ENCODE data around the gene TEX35. TPM values are rescaled to one million over a fixed set of nuclear protein-coding genes. Genes with fewer than 3 reads are reported as not detected.

The TEX35 gene
- total RNA-seq, 4 donors from 2014 or later = not detected

DNA sequence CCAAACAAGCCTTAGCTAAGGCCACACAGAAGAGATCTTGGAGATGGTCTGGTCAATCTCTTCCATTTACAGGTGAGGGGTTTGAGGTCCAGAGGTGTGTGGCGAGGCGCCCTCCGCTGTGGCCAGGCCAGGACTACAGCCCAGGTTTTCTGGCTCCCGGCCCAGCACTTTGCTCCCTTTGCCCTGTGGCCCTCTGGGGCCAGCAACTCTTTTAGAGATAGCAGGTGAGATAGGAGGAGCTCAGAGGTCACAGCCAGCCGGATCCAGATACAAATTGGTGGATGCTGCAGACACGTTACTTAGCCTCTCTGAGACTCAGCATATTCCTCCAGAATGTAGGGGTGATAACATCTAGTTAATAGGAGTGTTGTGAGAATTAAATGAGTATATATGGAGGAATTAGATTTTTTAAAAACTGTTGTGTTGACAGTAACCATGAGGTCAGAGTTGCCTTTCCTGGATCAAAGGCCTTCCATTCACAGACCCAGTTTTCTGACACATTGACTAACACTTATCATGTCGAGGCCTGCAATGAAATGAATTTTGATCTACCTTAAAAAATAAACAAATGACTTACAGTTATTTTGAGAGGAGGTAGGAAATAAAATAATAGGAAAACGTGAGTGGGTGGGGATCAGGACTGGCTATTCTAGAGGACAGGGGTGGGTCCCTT lies 16.6 kb downstream of the TEX35 start:
- TF ChIP-seq, protein P1, sequence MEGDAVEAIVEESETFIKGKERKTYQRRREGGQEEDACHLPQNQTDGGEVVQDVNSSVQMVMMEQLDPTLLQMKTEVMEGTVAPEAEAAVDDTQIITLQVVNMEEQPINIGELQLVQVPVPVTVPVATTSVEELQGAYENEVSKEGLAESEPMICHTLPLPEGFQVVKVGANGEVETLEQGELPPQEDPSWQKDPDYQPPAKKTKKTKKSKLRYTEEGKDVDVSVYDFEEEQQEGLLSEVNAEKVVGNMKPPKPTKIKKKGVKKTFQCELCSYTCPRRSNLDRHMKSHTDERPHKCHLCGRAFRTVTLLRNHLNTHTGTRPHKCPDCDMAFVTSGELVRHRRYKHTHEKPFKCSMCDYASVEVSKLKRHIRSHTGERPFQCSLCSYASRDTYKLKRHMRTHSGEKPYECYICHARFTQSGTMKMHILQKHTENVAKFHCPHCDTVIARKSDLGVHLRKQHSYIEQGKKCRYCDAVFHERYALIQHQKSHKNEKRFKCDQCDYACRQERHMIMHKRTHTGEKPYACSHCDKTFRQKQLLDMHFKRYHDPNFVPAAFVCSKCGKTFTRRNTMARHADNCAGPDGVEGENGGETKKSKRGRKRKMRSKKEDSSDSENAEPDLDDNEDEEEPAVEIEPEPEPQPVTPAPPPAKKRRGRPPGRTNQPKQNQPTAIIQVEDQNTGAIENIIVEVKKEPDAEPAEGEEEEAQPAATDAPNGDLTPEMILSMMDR (IDR thresholded peaks at IDR 0.05) = no peak
- TF ChIP-seq POLR2AphosphoS5 (IDR thresholded peaks at IDR 0.05) = no peak
- TF ChIP-seq POLR2A (IDR thresholded peaks at IDR 0.05) = no peak
- no peak for TF ChIP-seq EP300 (IDR thresholded peaks at IDR 0.05; ENCODE audit: low read depth)
- intact Hi-C loops (cut with DNase I; ENCODE audit: low total_unique reads) = loop anchor here (10.0 kb wide), 2 partner anchors 225 to 475 kb away; no protein-coding TSS in a partner anchor
- DNase-seq = no peak
- no peak overlapping the region for H3K4me3 ChIP-seq
- in situ Hi-C loops (cut with MboI; ENCODE audit: low pct_ligation_motif_present in 1 of 4, low pct_unique_long_range_greater_than_20kb in 1 of 4, low sequenced_read_pairs in 3 of 4) = loop anchor here (5.0 to 25.0 kb wide), 6 partner anchors 225 to 833 kb away; partner anchors contain the start of gene AXDND1 (in 3 of the 4)
- H3K36me3 ChIP-seq = no peaks in the 10 kb centered on the region
- H3K9me3 ChIP-seq = no peaks in the 10 kb centered on the region
- H3K4me1 ChIP-seq = peaks cover 0 to 8% (median 3%) of the 10 kb centered on the region in 4 donors
- WGBS, 2 donors (ENCODE audit: low coverage in 1 of 2) = 69 to 83% methylated on average over 4 to 8 of the region's 8 CpGs
- no peak overlapping the region for H3K27ac ChIP-seq
- no peaks in the 10 kb centered on the region for H3K27me3 ChIP-seq

DNA sequence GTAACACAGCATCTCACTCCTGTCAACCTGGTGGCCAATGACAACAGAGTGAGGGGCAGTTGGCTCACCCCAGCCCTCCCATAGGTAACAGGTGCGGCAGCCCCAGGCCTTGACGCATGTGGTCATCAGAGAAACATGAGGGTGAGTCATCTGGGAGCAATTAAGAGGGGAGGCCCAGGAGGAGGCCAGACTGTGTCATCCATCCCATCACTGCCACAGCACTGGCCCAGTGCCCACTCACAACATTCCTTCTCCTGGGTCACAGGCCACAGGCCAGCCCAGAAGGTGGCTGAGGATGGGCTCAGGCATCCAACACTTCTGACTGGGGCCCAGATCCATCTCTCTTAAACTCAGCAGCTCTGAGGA lies 17.1 kb downstream of the TEX35 start:
- DNase-seq = no peak
- Histone ChIP-seq H3K27ac (no peak overlapping the region), H3K9me3 (no peaks in the 10 kb centered on the region), H3K27me3 (no peaks in the 10 kb centered on the region), H3K36me3 (no peaks in the 10 kb centered on the region), H3K4me3 (no peak overlapping the region), H3K4me1 (peaks cover 0 to 8% (median 3%) of the 10 kb centered on the region in 4 donors)
- in situ Hi-C loops (cut with MboI; ENCODE audit: low pct_ligation_motif_present in 1 of 4, low pct_unique_long_range_greater_than_20kb in 1 of 4, low sequenced_read_pairs in 3 of 4) (loop anchor here (5.0 to 25.0 kb wide), 6 partner anchors 225 to 832 kb away; partner anchors contain the start of gene AXDND1 (in 3 of the 4)), intact Hi-C loops (cut with DNase I; ENCODE audit: low total_unique reads) (loop anchor here (10.0 kb wide), 2 partner anchors 225 to 475 kb away; no protein-coding TSS in a partner anchor)
- no peak for TF ChIP-seq POLR2A (IDR thresholded peaks at IDR 0.05)
- TF ChIP-seq POLR2AphosphoS5 (IDR thresholded peaks at IDR 0.05) = no peak
- no peak for TF ChIP-seq EP300 (IDR thresholded peaks at IDR 0.05; ENCODE audit: low read depth)
- 87% methylated on average over 2 of the region's 2 CpGs; no CpG with 5 or more reads in 1 of the 2 donors for WGBS, 2 donors (ENCODE audit: low coverage in 1 of 2)

DNA sequence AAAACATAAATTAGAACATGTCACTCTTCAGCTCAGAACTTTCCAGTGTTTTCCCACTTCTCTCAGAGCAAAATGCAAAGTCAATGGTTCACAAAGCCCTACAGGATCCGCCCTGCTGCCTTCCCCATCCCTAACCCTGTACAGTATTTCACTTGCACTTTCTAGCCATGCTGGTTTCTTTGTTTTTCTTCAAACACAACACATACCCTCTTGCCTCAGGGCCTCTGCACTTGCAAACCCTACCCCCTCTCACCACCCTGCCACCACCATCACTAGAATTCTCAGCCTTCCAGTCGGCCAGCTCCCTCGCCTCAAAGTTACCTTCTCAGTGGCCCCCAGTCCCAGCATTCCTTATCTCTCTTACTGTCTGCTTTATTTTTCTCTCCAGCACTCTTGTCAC lies 17.6 kb downstream of the TEX35 start:
- DNase-seq = no peak
- 94 to 100% methylated on average over 3 of the region's 3 CpGs for WGBS, 2 donors (ENCODE audit: low coverage in 1 of 2)
- Histone ChIP-seq H3K27ac (no peak overlapping the region), H3K9me3 (no peaks in the 10 kb centered on the region), H3K4me3 (no peak overlapping the region), H3K4me1 (peaks cover 0 to 8% (median 3%) of the 10 kb centered on the region in 4 donors), H3K27me3 (no peaks in the 10 kb centered on the region), H3K36me3 (no peaks in the 10 kb centered on the region)
- in situ Hi-C loops (cut with MboI; ENCODE audit: low pct_ligation_motif_present in 1 of 4, low pct_unique_long_range_greater_than_20kb in 1 of 4, low sequenced_read_pairs in 3 of 4) = loop anchor here (5.0 to 25.0 kb wide), 6 partner anchors 224 to 832 kb away; partner anchors contain the start of gene AXDND1 (in 3 of the 4)
- TF ChIP-seq, protein P1 (IDR thresholded peaks at IDR 0.05) = no peak
- TF ChIP-seq EP300 (IDR thresholded peaks at IDR 0.05; ENCODE audit: low read depth) (no peak), POLR2AphosphoS5 (IDR thresholded peaks at IDR 0.05) (no peak), POLR2A (IDR thresholded peaks at IDR 0.05) (no peak)
- intact Hi-C loops (cut with DNase I; ENCODE audit: low total_unique reads) = loop anchor here (10.0 kb wide), 2 partner anchors 226 to 474 kb away; no protein-coding TSS in a partner anchor

DNA sequence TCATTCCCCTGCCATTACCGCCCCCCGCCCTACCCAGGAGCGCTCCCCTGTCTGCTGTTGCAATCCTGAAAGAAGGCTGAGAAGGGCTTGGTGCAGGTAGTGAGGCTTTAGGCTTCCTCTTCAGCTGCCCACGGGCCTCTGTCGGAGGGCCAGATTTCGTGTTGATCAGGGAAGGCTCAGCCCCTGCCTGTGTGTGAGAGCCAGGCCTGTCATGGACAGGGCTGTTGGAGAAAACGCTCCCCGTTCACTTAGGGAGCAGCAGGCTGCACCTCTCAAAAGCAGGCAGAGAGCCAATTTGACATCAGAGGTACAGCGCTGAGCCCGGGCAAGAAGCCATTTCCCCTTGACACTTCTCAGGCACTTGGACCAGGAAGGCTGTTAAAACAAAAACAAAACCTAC lies 19.0 kb downstream of the TEX35 start:
- no peak for DNase-seq
- H3K4me1 ChIP-seq = peaks cover 0 to 17% (median 4%) of the 10 kb centered on the region in 4 donors
- intact Hi-C loops (cut with DNase I; ENCODE audit: low total_unique reads) = loop anchor here (10.0 kb wide), 2 partner anchors 227 to 473 kb away; no protein-coding TSS in a partner anchor
- 45% methylated on average over 9 of the region's 10 CpGs; no CpG with 5 or more reads in 1 of the 2 donors for WGBS, 2 donors (ENCODE audit: low coverage in 1 of 2)
- H3K9me3 ChIP-seq = no peaks in the 10 kb centered on the region
- no peaks in the 10 kb centered on the region for H3K27me3 ChIP-seq
- in situ Hi-C loops (cut with MboI; ENCODE audit: low pct_ligation_motif_present in 1 of 4, low pct_unique_long_range_greater_than_20kb in 1 of 4, low sequenced_read_pairs in 3 of 4) = loop anchor here (5.0 to 25.0 kb wide), 6 partner anchors 223 to 830 kb away; partner anchors contain the start of gene AXDND1 (in 3 of the 4)
- no peak overlapping the region for H3K27ac ChIP-seq
- TF ChIP-seq POLR2A (IDR thresholded peaks at IDR 0.05) (no peak), EP300 (IDR thresholded peaks at IDR 0.05; ENCODE audit: low read depth) (no peak), POLR2AphosphoS5 (IDR thresholded peaks at IDR 0.05) (no peak)
- TF ChIP-seq, protein P1 (IDR thresholded peaks at IDR 0.05) = no peak
- no peaks in the 10 kb centered on the region for H3K36me3 ChIP-seq
- H3K4me3 ChIP-seq = peak overlapping the region in 1 of 4 donors; percentile 9

Data from transverse colon (tissue), 4 donors.